HepG2 (cell line): ENCODE data around the gene LENG1. TPM values are rescaled to one million over a fixed set of nuclear protein-coding genes. Genes with fewer than 3 reads are reported as not detected.

ENCODE experiments used
- CREB1 ChIP-seq, 2 experiments: fragments of 450-650 bp in 1 of 2; IDR thresholded peaks; 2 replicates each; pipeline ENCODE4 v1.6.1; 2016 to 2017; ENCODE audit warnings: control low read depth in 1 of 2, mild to moderate bottlenecking in 1 of 2, missing compliant biosample characterization in 1 of 2, missing genetic modification characterization in 1 of 2
- FOXA3 ChIP-seq: IDR thresholded peaks from 2 replicates; pipeline ENCODE4 v1.6.1; 2016; ENCODE audit warnings: missing genetic modification reagents, missing compliant biosample characterization
- FOXP1 ChIP-seq, 2 experiments: fragments of 450-650 bp in 1 of 2; IDR thresholded peaks; 2 replicates each; pipeline ENCODE4 v1.6.1; 2017 to 2018; ENCODE audit warnings: antibody characterized with exemption in 1 of 2
- HDAC1 ChIP-seq: sonication (generic); formaldehyde crosslinking; IDR thresholded peaks from 2 replicates; pipeline ENCODE4 v1.5.1; 2020; ENCODE audit warnings: mild to moderate bottlenecking, missing genetic modification reagents
- HDAC6 ChIP-seq: fragments of 200-600 bp; sonication (generic); IDR thresholded peaks from 2 replicates; pipeline ENCODE4 v1.7.0; 2017; ENCODE audit warnings: mild to moderate bottlenecking, antibody characterized with exemption, low read length, low read depth
- KLF12 ChIP-seq: sonication (generic); formaldehyde crosslinking; IDR thresholded peaks from 2 replicates; pipeline ENCODE4 v1.4.0; 2020; ENCODE audit warnings: missing genetic modification reagents, borderline replicate concordance
- KLF16 ChIP-seq, 2 experiments: sonication (generic) in 1 of 2; formaldehyde crosslinking in 1 of 2; IDR thresholded peaks; 2 replicates each; pipeline versions ENCODE4 v1.6.1 to v1.8.0; 2016 to 2023; ENCODE audit warnings: missing genetic modification reagents in 2 of 2, missing compliant biosample characterization in 1 of 2
- MAFK ChIP-seq, 2 experiments: IDR thresholded peaks in 1 of 2; conservative IDR thresholded peaks in 1 of 2; 2 replicates each; pipeline ENCODE4 v1.6.1; 2011; ENCODE audit warnings: improper control_type of control experiment in 2 of 2, low read length in 2 of 2
- MEIS1 ChIP-seq: sonication (generic); formaldehyde crosslinking; IDR thresholded peaks from 2 replicates; pipeline ENCODE4 v1.9.0; 2021; ENCODE audit warnings: mild to moderate bottlenecking, missing genetic modification reagents, moderate library complexity, borderline replicate concordance
- NR2F1 ChIP-seq, 2 experiments: fragments of 450-650 bp in 1 of 2; formaldehyde crosslinking in 1 of 2; IDR thresholded peaks; 2 replicates each; pipeline versions ENCODE4 v1.5.0 to v1.6.1; 2016 to 2020; ENCODE audit warnings: mild to moderate bottlenecking in 1 of 2, missing compliant biosample characterization in 1 of 2, missing genetic modification reagents in 1 of 2, moderate library complexity in 1 of 2
- RFX1 ChIP-seq: fragments of 450-650 bp; IDR thresholded peaks from 2 replicates; pipeline ENCODE4 v1.6.1; 2017
- RNF2 ChIP-seq: fragments of 450-650 bp; conservative IDR thresholded peaks from 2 replicates; pipeline ENCODE4 v1.6.1; 2016; ENCODE audit warnings: low read depth
- SIN3B ChIP-seq: fragments of 150-350 bp; IDR thresholded peaks from 2 replicates; pipeline ENCODE4 v1.6.1; 2014; ENCODE audit warnings: low read length
- SIX4 ChIP-seq: sonication (generic); formaldehyde crosslinking; IDR thresholded peaks from 2 replicates; pipeline ENCODE4 v1.4.0; 2020; ENCODE audit warnings: missing genetic modification reagents
- SOX13 ChIP-seq, 3 experiments: fragments of 450-650 bp in 1 of 3; sonication (generic) in 1 of 3; formaldehyde crosslinking in 1 of 3; IDR thresholded peaks in 2 of 3; conservative IDR thresholded peaks in 1 of 3; 2 replicates each; pipeline versions ENCODE4 v1.5.0 to v1.6.1; 2016 to 2020; ENCODE audit warnings: antibody characterized with exemption in 1 of 3, mild to moderate bottlenecking in 1 of 3, missing compliant biosample characterization in 1 of 3, missing genetic modification reagents in 1 of 3, moderate library complexity in 1 of 3
- SP4 ChIP-seq: sonication (generic); formaldehyde crosslinking; IDR thresholded peaks from 2 replicates; pipeline ENCODE4 v1.8.1; 2023; ENCODE audit warnings: mild to moderate bottlenecking, missing genetic modification reagents
- THAP11 ChIP-seq: IDR thresholded peaks from 2 replicates; pipeline ENCODE4 v1.6.1; 2016; ENCODE audit warnings: missing biosample characterization, missing genetic modification reagents
- YY1 ChIP-seq: IDR thresholded peaks from 2 replicates; pipeline ENCODE4 v1.6.1; 2011; ENCODE audit warnings: low read length, low read depth, moderate library complexity, mild to moderate bottlenecking; ENCODE audit not compliant: insufficient read depth, insufficient replicate concordance
- ZBTB7B ChIP-seq: sonication (generic); formaldehyde crosslinking; IDR thresholded peaks from 2 replicates; pipeline ENCODE4 v1.4.0; 2020; ENCODE audit warnings: missing genetic modification reagents
- ZIK1 ChIP-seq: sonication (generic); formaldehyde crosslinking; IDR thresholded peaks from 2 replicates; pipeline ENCODE4 v1.5.0; 2020; ENCODE audit warnings: mild to moderate bottlenecking, low read depth, missing genetic modification reagents, borderline replicate concordance
- ZNF350 ChIP-seq: sonication (generic); formaldehyde crosslinking; IDR thresholded peaks from 2 replicates; pipeline ENCODE4 v1.4.0; 2020; ENCODE audit warnings: mild to moderate bottlenecking, low read depth, missing genetic modification reagents, borderline replicate concordance
- ZNF792 ChIP-seq: IDR thresholded peaks from 2 replicates; pipeline ENCODE4 v1.6.1; 2016
- ZNF839 ChIP-seq: sonication (generic); formaldehyde crosslinking; IDR thresholded peaks from 2 replicates; pipeline ENCODE4 v1.4.0; 2020; ENCODE audit warnings: missing genetic modification reagents, mild to moderate bottlenecking, borderline replicate concordance
- polyA plus RNA-seq, 8 experiments: library from polyadenylated mRNA; depleted of rRNA in 3 of 8; stranded (reverse) in 7 of 8; unstranded in 1 of 8; fragments of >200 nt; fragmentation: Illumina TruSeq in 4 of 8; extraction: Trizol in 4 of 8; gene quantifications; 2 replicates each; pipeline versions ENCODE4 v1.2.1 to v1.2.3, GENCODE V29; 2011 to 2016; ENCODE audit warnings: low read depth in 4 of 8, missing spikeins in 1 of 8, mixed read lengths in 1 of 8; ENCODE audit not compliant: insufficient read depth in 1 of 8
- total RNA-seq, 5 experiments: library from RNA; depleted of rRNA; stranded (reverse); fragments of >200 nt; fragmentation: Illumina TruSeq; extraction: Trizol; gene quantifications; 2 replicates each; pipeline ENCODE4 v1.2.3, GENCODE V29; 2016; ENCODE audit warnings: low read depth in 1 of 5
- TF ChIP-seq, protein P1 (sequence below): sonication (generic); formaldehyde crosslinking; IDR thresholded peaks from 2 replicates; pipeline ENCODE4 v1.8.1; 2023; ENCODE audit warnings: mild to moderate bottlenecking, inconsistent platforms, moderate library complexity, missing genetic modification reagents, borderline replicate concordance
- TF ChIP-seq, protein P2 (sequence below): sonication (generic); formaldehyde crosslinking; IDR thresholded peaks from 2 replicates; pipeline ENCODE4 v1.4.0; 2020; ENCODE audit warnings: missing genetic modification reagents

The LENG1 gene
- total and polyA plus RNA-seq, 2 of the 13 experiments (the other 11 are each of a cell fraction or from before 2014, with no cell fraction given), result 1.8 to 3.8 TPM

DNA sequence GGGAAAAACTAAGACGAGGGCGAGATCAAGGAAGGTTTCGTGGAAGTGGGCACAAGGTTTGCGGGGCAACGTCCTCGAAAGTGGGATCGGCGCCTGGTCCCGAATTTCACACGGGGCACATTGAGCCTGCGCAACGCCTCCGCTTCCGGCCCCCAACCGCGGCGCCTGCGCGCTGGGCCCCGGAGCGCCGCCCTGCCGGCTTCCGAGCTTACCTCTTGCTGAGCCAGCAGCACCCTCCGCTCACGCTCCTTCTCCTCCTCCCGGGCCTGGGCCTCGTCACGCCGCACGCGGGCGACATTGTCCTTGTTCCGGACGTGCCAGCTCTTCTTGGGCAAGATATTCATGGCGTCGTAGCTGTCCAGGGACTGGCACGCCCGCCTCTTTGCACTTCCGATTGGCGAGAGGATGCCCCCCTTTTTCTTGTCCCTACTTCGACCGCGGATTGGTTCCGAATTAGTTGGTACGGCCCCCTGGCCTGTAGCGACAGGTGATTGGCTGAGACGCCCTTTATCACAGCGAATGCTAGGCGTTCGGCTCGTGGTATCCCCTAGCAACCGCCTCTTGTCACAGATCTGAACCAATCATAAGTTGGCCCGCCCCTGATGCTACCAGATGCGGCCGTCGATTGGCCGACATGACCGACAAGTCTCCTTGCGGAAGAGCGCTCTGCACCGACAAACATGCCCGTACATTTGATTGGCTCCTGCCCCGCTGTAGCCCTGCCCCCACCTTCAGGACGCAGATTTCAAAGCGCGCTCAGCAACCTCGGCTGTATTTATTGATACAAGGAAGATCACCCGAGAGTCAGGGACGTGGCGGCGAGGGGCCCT lies at the start of gene LENG1 (continued):
- peak; percentile 67; the same call in 1 of the 2 replicates for TF ChIP-seq ZNF839 (CRISPR knock-in tag)
- peak; percentile 38; the same call in 1 of the 2 replicates for TF ChIP-seq MEIS1
- peak; percentile 100 for TF ChIP-seq RFX1
- TF ChIP-seq MAFK (conservative IDR thresholded peaks at IDR 0.05 in 1 of 2, IDR thresholded peaks at IDR 0.05 in 1 of 2; ENCODE audit: low read length in 2 of 2), result 0 out of 4 replicates have a peak, but pooled peaks of 1 of the 2 experiments have one; percentile 16
- TF ChIP-seq SP4 (CRISPR knock-in tag), result peak; percentile 73
- peak; percentile 75 for TF ChIP-seq ZNF350 (CRISPR knock-in tag)
- TF ChIP-seq CREB1 (IDR thresholded peaks at IDR 0.05), result peak; percentile 90
- TF ChIP-seq CREB1 (CRISPR knock-in tag; IDR thresholded peaks at IDR 0.05), result peak; percentile 95
- no peak for TF ChIP-seq SIX4 (CRISPR knock-in tag)
- TF ChIP-seq FOXP1 (IDR thresholded peaks at IDR 0.05), result no peak
- TF ChIP-seq FOXP1 (CRISPR knock-in tag; IDR thresholded peaks at IDR 0.05), result no peak
- 0 out of 2 replicates have a peak, but pooled peaks have one; percentile 17 for TF ChIP-seq FOXA3 (CRISPR knock-in tag)
- TF ChIP-seq, protein P1, sequence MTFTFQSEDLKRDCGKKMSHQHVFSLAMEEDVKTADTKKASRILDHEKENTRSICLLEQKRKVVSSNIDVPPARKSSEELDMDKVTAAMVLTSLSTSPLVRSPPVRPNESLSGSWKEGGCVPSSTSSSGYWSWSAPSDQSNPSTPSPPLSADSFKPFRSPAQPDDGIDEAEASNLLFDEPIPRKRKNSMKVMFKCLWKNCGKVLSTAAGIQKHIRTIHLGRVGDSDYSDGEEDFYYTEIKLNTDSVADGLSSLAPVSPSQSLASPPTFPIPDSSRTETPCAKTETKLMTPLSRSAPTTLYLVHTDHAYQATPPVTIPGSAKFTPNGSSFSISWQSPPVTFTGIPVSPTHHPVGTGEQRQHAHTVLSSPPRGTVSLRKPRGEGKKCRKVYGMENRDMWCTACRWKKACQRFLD (CRISPR knock-in tag), result peak; percentile 69
- TF ChIP-seq ZBTB7B (CRISPR knock-in tag), result no peak
- no peak for TF ChIP-seq SOX13 (IDR thresholded peaks at IDR 0.05)
- peak in 1 of 2 experiments; percentile 7; a peak in 1 of 4 replicates for TF ChIP-seq SOX13 (CRISPR knock-in tag; conservative IDR thresholded peaks at IDR 0.05 in 1 of 2, IDR thresholded peaks at IDR 0.05 in 1 of 2)
- TF ChIP-seq, protein P2, sequence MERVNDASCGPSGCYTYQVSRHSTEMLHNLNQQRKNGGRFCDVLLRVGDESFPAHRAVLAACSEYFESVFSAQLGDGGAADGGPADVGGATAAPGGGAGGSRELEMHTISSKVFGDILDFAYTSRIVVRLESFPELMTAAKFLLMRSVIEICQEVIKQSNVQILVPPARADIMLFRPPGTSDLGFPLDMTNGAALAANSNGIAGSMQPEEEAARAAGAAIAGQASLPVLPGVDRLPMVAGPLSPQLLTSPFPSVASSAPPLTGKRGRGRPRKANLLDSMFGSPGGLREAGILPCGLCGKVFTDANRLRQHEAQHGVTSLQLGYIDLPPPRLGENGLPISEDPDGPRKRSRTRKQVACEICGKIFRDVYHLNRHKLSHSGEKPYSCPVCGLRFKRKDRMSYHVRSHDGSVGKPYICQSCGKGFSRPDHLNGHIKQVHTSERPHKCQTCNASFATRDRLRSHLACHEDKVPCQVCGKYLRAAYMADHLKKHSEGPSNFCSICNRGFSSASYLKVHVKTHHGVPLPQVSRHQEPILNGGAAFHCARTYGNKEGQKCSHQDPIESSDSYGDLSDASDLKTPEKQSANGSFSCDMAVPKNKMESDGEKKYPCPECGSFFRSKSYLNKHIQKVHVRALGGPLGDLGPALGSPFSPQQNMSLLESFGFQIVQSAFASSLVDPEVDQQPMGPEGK (CRISPR knock-in tag), result peak; percentile 63
- peak; percentile 88 for TF ChIP-seq THAP11 (CRISPR knock-in tag)
- TF ChIP-seq KLF12 (CRISPR knock-in tag), result peak; percentile 27; the same call in 1 of the 2 replicates
- TF ChIP-seq KLF16 (CRISPR knock-in tag; IDR thresholded peaks at IDR 0.05), result peak in 1 of 2 experiments; percentile 50; a peak in 2 of 4 replicates
- TF ChIP-seq ZIK1 (CRISPR knock-in tag), result peak; percentile 52; the same call in 1 of the 2 replicates
- peak; percentile 92 for TF ChIP-seq HDAC1
- peak; percentile 72; the same call in 1 of the 2 replicates for TF ChIP-seq RNF2
- peak; percentile 79 for TF ChIP-seq YY1
- peak; percentile 94 for TF ChIP-seq SIN3B
- TF ChIP-seq ZNF792, result peak; percentile 5; the same call in 1 of the 2 replicates
- no peak for TF ChIP-seq NR2F1 (CRISPR knock-in tag; IDR thresholded peaks at IDR 0.05)
- TF ChIP-seq HDAC6, result no peak
